GM18499 (cell line): ENCODE results near the gene ATG4C.
"Not testable (repeated sequence)": the region's sequence is repeated elsewhere in the genome, so short reads cannot be mapped to it uniquely, and the experiment has no call there.

Source experiments
- ATAC-seq: cut with Tn5 transposase; IDR thresholded peaks from one replicate; pipeline ENCODE4 v1.9.1; 2021; ENCODE audit warnings: moderate number of reproducible peaks; ENCODE audit not compliant: insufficient read depth, unreplicated experiment

Gene ATG4C

DNA sequence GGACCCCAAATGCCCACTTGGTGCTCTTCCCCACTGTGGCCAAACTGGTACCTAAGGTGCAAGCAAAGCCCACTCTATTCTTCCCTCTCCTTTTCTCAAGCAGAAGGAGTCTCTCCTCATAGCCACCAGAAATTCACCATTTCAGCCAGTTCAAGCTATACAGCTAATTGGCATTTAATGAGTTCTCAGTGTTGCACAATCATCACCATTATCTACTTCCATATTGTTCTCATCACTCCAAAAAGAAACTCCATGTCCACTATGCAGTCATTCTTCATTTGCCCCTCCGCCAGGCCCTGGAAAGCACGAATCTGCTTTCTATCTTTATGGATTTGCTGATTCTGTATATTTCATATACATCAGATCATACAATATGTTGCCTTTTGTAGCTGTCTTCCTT is 9.9 kb upstream of the ATG4C start:
- no peak for ATAC-seq

GRCh38 chr1:62774971-62775595 is 8.8 kb upstream of the ATG4C start:
- no peak for ATAC-seq

- ATAC-seq: no peak
Measured at GRCh38 chr1:62778208-62778607, 5.7 kb upstream of the ATG4C start.

DNA sequence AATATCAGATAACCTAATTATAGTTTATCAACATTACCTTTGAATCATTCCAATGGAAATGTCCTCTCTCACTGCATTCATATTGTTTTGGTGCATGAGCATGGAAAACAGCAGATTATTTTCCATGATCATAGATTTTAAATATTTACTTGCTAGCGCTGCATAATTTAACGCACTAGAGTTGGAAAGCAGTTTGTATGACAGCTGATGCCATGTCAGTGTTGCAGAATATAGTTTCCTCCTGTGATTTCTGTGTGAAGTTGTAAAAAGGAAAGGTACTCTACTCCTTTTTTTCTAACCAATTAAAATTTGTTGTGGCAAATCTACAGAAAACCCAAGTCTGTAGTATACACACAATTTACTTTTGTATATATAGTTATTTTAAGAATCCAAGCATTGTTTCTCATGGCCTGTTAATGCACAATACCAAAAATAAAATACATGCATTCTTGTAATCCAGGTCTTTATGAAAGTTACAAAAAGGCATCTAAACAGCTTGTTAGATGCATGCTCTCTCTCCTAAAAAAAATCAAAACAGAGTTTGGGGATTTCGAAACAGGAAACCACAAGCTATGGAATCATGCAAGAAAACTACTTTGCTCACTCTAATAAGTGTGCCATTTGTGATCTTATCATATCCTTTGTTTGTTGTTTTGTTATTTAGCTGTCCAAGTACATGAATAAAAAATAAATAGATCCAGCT is 1.9 kb upstream of the ATG4C start:
- no peak for ATAC-seq

- ATAC-seq: not testable (repeated sequence)
Measured at GRCh38 chr1:62782544-62783212, 1.3 kb upstream of the ATG4C start.

DNA sequence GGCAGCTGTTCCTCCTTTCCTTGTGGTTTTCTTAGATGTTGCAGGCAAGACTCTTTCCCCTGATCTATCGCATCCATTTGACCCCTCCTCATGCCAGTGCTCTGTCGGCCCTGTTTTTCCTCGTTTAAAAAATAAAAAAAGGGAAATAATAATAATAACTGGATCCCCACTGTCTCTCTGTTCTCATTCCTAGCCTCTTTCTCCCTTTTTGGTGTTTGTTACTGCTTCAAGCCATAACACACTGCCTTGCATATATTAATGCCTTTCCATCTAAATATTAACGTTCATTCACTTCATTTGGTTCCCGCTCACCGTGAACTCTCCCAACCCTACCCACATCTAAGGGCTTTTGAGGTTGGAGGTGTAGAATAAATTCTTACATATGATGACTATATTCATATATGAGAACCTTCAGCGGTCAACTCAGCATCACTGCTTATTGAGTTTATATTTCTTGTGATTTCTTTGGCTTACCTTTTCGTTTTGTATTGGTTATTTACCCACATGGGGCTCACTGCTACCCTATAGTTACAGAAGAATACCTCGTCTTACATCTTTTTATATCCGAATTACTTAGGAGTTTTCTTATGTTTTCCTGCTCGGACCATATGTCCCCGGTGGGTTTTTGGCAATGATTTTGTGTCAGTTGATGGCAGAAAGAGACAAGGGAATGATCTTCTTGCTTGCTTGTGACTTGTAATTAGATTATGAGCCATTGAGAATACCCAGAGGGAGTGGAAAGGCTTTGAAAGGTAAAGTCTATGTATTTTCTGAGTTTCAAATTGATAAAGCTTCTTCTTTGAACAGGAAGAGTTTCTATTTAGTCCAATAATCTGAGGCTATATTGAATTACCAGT is 805 bp downstream of the ATG4C start:
- peak; percentile 5 for ATAC-seq

DNA sequence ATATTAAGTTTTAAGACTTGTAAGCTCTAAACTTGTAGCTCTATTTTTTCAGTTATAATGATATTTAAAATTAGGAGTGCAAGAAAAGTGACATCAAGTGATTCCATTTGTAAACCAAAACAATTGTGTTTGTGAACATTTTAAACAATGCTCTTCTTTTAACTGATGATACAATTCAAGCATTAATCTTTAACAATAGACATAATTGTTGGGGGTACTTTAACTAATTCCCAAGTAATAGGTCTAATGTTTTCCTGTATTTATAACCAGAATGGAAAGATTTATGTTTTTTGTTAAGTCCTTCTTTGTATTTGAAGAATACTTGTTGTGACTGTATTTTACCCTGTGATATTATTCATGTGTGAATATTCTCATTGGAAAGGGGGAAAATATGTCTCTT is 6.8 kb downstream of the ATG4C start:
- ATAC-seq: no peak

DNA sequence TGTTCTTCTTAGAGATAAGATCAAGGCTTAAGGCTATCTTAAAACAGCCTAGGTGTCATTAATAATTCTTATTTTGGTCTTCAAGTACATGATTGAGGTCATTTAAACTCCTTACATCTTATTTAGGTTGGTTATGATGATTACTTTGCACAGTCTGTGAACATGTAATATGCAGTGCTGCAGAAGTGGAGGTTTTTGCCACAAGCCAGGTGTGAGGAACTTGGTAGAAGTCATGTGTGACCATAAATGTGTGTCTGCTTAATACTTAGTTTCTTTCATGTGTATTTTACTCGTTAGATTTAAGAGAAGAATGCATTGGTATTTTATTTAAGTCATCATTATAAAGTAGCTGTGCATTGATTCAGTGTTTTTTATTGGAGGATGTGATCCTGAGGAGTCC is 10.1 kb downstream of the ATG4C start:
- no peak for ATAC-seq

- no peak for ATAC-seq
Measured at GRCh38 chr1:62796221-62796620, 12.3 kb downstream of the ATG4C start.

DNA sequence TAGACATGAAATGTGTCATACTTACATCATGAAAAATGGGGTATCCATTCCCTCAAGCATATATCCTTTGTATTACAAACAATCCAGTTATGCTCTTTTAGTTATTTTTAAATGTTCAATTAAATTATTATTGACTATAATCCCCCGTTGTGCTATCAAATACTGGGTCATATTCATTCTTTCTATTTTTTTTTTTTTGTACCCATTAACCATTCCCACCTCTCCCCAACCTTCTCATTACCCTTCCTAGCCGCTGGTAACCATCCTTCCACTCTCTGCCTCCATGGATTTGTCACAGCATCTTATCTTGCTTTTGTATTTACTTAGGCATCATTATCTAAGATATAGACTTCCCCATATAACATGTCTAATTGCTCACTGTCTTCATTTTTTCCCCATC is 15.8 kb downstream of the ATG4C start:
- ATAC-seq: no peak

- ATAC-seq: no peak
Measured at GRCh38 chr1:62800281-62800680, 16.3 kb downstream of the ATG4C start.

GRCh38 chr1:62800825-62801306 is 16.9 kb downstream of the ATG4C start:
- peak; percentile 99 for ATAC-seq

- ATAC-seq: no peak
Measured at GRCh38 chr1:62809788-62810187, 25.9 kb downstream of the ATG4C start.

GRCh38 chr1:62810420-62811274 is 26.7 kb downstream of the ATG4C start:
- peak; percentile 84 for ATAC-seq

DNA sequence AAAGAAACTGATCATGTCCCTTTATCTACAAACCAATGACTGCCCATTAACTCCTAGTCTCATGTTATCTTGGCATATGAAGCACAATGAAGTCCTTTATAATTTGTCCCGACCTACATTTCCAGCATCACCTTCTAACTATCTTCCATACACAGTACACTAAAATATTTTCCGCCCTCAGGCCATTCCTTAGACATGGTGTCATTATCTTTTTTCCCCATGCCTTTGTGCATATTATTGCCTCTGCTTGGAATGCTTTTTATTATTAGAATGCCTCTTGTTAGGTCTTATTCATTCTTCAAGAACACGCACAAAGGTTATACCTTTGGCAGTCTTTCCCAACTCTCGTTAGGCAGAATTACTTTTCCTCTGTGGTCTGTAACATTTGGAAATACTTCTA is 39.6 kb downstream of the ATG4C start:
- no peak for ATAC-seq

DNA sequence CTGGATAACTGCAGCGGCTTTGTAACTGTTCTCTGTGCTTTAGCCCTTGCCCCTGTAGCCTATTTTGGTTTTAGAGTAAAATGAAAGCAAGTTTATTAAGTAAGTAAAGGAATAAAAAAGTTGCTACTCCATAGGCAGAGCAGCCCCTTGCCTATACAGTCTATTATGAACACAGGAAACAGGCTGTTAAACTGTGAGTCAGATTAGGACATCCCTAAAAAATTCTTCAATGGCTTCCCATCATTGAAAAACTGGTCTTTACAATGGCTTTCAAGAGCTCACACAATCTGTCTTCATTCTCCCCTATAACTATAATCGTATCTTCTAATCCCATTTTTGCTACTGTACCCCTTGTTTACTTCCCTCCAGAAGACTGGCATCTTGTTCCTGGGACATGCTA is 43.0 kb downstream of the ATG4C start:
- ATAC-seq: no peak

- ATAC-seq: not testable (repeated sequence)
Measured at GRCh38 chr1:62827786-62828185, 43.9 kb downstream of the ATG4C start.

GRCh38 chr1:62832276-62832675 is 48.3 kb downstream of the ATG4C start:
- no peak for ATAC-seq

DNA sequence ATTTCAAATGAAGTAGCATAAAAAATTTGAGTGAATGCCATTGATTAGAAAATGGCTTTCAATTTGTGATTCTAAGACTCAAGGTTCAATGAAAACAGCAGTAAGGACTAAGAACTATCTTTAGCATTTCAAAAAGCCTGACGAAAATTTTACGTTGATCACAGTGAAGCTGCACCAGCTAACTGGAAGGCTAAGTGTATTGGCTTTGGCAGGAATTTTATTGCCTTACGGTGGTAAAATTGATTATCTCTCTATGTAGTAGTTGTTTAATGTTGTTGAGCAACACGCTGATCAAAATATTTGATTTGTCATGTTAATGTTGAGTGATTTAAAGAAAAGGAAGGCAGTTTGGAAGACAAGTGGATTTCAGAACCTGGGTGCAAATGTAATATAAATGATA is 49.6 kb downstream of the ATG4C start:
- ATAC-seq: no peak
